Motor neuron (in vitro differentiated cells): Measurements from ENCODE around the gene UGT2B15. TPM values are rescaled to one million over a fixed set of nuclear protein-coding genes. Genes with fewer than 3 reads are reported as not detected.
"Not testable (repeated sequence)": the region's sequence is repeated elsewhere in the genome, so short reads cannot be mapped to it uniquely, and the experiment has no call there.

ENCODE experiments used
- ATAC-seq, 8 experiments: fragments of 200-7000 bp; cut with Tn5 transposase; replicated peaks in 6 of 8; 2 replicates each; pipeline ENCODE4 v1.8.0; 2021; ENCODE audit warnings: mild to moderate bottlenecking in 8 of 8, moderate library complexity in 8 of 8
- H3K27ac ChIP-seq, 2 donors: fragments of 250-450 bp; sonication (Bioruptor Pico); 2 replicates each; pipeline ENCODE4 v1.9.0; 2021; ENCODE audit warnings: antibody characterized with exemption in 2 of 2, mild to moderate bottlenecking in 2 of 2, moderate library complexity in 1 of 2
- H3K4me1 ChIP-seq, 2 donors: fragments of 250-450 bp; sonication (Bioruptor Pico); replicated peaks in 1 of 2; 2 replicates each; pipeline ENCODE4 v1.6.1; 2021; ENCODE audit warnings: antibody characterized with exemption in 2 of 2, mild to moderate bottlenecking in 2 of 2, moderate library complexity in 1 of 2
- H3K4me3 ChIP-seq, 5 donors: fragments of 250-450 bp; sonication (Bioruptor Pico); 2 replicates each; pipeline ENCODE4 v1.9.0; 2021; ENCODE audit warnings: antibody characterized with exemption in 5 of 5, mild to moderate bottlenecking in 5 of 5, moderate library complexity in 4 of 5
- WGBS, 10 experiments: fragments of 450-650 bp; shearing (Covaris generic); methylation state at CpG; one replicate each; pipeline ENCODE4 v1.0.0; 2022; 5-methylcytosine and 5-hydroxymethylcytosine counted together
- in situ Hi-C, 9 experiments: fragments of 400-800 bp; cut with MboI; loops; one replicate each; pipeline ENCODE4 v1.15.0; 2021; ENCODE audit warnings: low sequenced_read_pairs in 9 of 9, low pct_unique_long_range_greater_than_20kb in 2 of 9; ENCODE audit not compliant: unreplicated experiment in 9 of 9
- total RNA-seq, 8 experiments: library from RNA; unstranded; fragments of 300-600 nt; gene quantifications; 2 replicates each; pipeline versions ENCODE4 v1.2.3 to v1.2.4, GENCODE V29; 2022

The UGT2B15 gene
- total RNA-seq, 8 experiments from 2014 or later: 0.05 to 0.14 (median 0.08) TPM; not detected in 5

GRCh38 chr4:68673143-68673542 lies 2.7 kb upstream of the UGT2B15 start:
- Histone ChIP-seq H3K4me3 (no peak overlapping the region), H3K4me1 (peaks cover 0 to 2% of the 10 kb centered on the region in 2 donors), H3K27ac (no peak overlapping the region)
- in situ Hi-C loops: no loop called here
- 45 to 92% (median 80%) methylated on average over 1 to 7 of the region's 7 CpGs; no CpG with 5 or more reads in 3 of the 10 experiments for WGBS, 10 experiments
- ATAC-seq: no peak

GRCh38 chr4:68671217-68671616 lies 765 bp upstream of the UGT2B15 start:
- in situ Hi-C loops, H3K4me3 ChIP-seq: not testable (repeated sequence)
- peak in 2 of 8 experiments; percentile 31 to 50 for ATAC-seq

GRCh38 chr4:68668537-68669163 lies 1.8 kb downstream of the UGT2B15 start:
- in situ Hi-C loops, ATAC-seq, H3K4me1 ChIP-seq, H3K4me3 ChIP-seq, H3K27ac ChIP-seq: not testable (repeated sequence)

More at GRCh38 chr4:68671217-68671616, 765 bp upstream of the UGT2B15 start:
- not testable (repeated sequence) for H3K4me1 ChIP-seq, H3K27ac ChIP-seq

- in situ Hi-C loops, ATAC-seq, H3K4me1 ChIP-seq, H3K4me3 ChIP-seq, H3K27ac ChIP-seq: not testable (repeated sequence)
These were observed 2.9 kb downstream of the UGT2B15 start for GRCh38 chr4:68667551-68667950.

- ATAC-seq: peak; percentile 36 to 75 (median 60)
- H3K4me1 ChIP-seq, H3K27ac ChIP-seq, in situ Hi-C loops, H3K4me3 ChIP-seq: not testable (repeated sequence)
- WGBS, 10 experiments: 0 to 89% (median 37%) methylated on average over 1 to 3 of the region's 3 CpGs; no CpG with 5 or more reads in 6 of the 10 experiments
These were observed 5.7 kb downstream of the UGT2B15 start for GRCh38 chr4:68664721-68665120.

GRCh38 chr4:68662836-68663574 lies 7.4 kb downstream of the UGT2B15 start:
- ATAC-seq: peak in 3 of 8 experiments; percentile 94 to 97 (median 95)
- in situ Hi-C loops: not testable (repeated sequence)

GRCh38 chr4:68658672-68659071 lies 11.8 kb downstream of the UGT2B15 start:
- no peak overlapping the region for H3K27ac ChIP-seq
- ATAC-seq: no peak
- no peak overlapping the region for H3K4me3 ChIP-seq
- H3K4me1 ChIP-seq: peaks cover 2 to 4% of the 10 kb centered on the region in 2 donors
- in situ Hi-C loops: no loop called here

More at GRCh38 chr4:68662836-68663574, 7.4 kb downstream of the UGT2B15 start:
- H3K4me3 ChIP-seq, H3K27ac ChIP-seq, H3K4me1 ChIP-seq: not testable (repeated sequence)
- WGBS, 10 experiments: no CpG with 5 or more reads among the region's 1 CpG

- in situ Hi-C loops, H3K4me1 ChIP-seq, ATAC-seq, H3K4me3 ChIP-seq, H3K27ac ChIP-seq: not testable (repeated sequence)
These were observed 13.3 kb downstream of the UGT2B15 start for GRCh38 chr4:68657022-68657594.

GRCh38 chr4:68656445-68656973 lies 13.9 kb downstream of the UGT2B15 start:
- H3K4me1 ChIP-seq, H3K4me3 ChIP-seq, ATAC-seq, in situ Hi-C loops, H3K27ac ChIP-seq: not testable (repeated sequence)
- 50 to 100% (median 93%) methylated on average over 1 to 2 of the region's 2 CpGs for WGBS, 10 experiments

GRCh38 chr4:68655764-68656444 lies 14.5 kb downstream of the UGT2B15 start:
- in situ Hi-C loops: no loop called here
- 0 to 81% (median 39%) methylated on average over 1 to 3 of the region's 3 CpGs; no CpG with 5 or more reads in 1 of the 10 experiments for WGBS, 10 experiments
- Histone ChIP-seq H3K27ac (no peak overlapping the region), H3K4me3 (no peak overlapping the region), H3K4me1 (peaks cover 0 to 1% of the 10 kb centered on the region in 2 donors)
- ATAC-seq: no peak

GRCh38 chr4:68654946-68655721 lies 15.3 kb downstream of the UGT2B15 start:
- no peak overlapping the region for H3K27ac ChIP-seq
- H3K4me3 ChIP-seq: no peak overlapping the region
- in situ Hi-C loops: no loop called here
- WGBS, 10 experiments: 0 to 100% (median 45%) methylated on average over 2 to 5 of the region's 5 CpGs; no CpG with 5 or more reads in 2 of the 10 experiments
- H3K4me1 ChIP-seq: no peaks in the 10 kb centered on the region
- peak in 1 of 8 experiments; percentile 70 for ATAC-seq

GRCh38 chr4:68651932-68652331 lies 18.5 kb downstream of the UGT2B15 start:
- WGBS, 10 experiments: 0 to 100% (median 54%) methylated on average over 1 of the region's 1 CpG; no CpG with 5 or more reads in 2 of the 10 experiments
- in situ Hi-C loops: no loop called here
- ATAC-seq: no peak
- no peaks in the 10 kb centered on the region for H3K4me1 ChIP-seq
- no peak overlapping the region for H3K4me3 ChIP-seq
- H3K27ac ChIP-seq: no peak overlapping the region
